ENCODE measurements around the gene ARHGEF28. TPM values are rescaled to one million over a fixed set of nuclear protein-coding genes. Genes with fewer than 3 reads are reported as not detected.

The ARHGEF28 gene
- total RNA-seq, 1 experiment from 2014 or later: 6.1 TPM

DNA sequence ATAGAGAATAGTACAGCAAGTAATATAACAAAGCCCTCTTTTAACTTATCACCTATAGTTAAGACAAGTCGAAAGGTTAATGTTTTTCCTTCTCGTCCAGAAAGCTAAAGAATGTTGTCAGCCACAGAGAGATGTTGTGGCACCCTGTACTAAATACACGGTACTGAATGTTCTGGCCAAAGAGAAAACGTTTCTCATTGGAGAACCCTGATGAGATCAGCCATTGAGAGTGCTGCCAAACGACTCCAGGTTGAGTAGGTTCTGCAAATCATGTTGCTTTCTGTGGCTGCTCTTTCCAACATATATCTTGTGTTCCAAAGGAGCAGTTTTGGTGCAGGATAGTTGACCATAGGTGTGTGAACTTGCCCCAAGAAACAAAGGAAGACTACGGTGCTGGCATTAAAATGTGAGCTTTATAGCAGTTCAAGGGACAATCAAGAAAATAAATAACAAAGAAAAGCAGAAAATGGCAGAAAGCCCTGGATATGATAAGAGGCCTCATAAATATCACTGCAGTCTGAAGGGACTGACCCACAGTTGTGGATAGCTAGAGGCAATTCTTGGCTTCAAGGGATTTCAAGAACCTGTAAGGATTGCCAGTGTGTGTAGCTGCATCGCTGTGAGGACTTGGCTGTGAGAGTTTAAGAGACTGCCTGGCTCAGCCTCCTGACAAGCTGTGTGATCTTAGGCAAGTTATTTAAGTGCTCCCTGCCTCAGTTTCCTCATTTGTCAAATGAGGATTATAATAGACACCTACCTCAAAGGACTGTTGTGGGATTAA, 102.7 kb downstream of the ARHGEF28 start:
- no peaks in the 10 kb centered on the region for H3K4me1 ChIP-seq (ENCODE audit: control insufficient read depth in 1 of 2, insufficient read depth in 2 of 2, low read length in 2 of 2)
- ATAC-seq (no peak), DNase-seq (ENCODE audit: low read depth, low spot score) (no peak)
- no peaks in the 10 kb centered on the region for H3K79me2 ChIP-seq (ENCODE audit: insufficient read depth, low read length)
- no peaks in the 10 kb centered on the region for H3K27me3 ChIP-seq (ENCODE audit: insufficient read depth, low read length)
- ChIA-PET POLR2A (no interaction called here), CTCF (no interaction called here), RAD21 (ENCODE audit: low non-redundant PET in 1 of 2, low total read pairs in 2 of 2, uncharacterized antibody in 2 of 2, unreplicated experiment in 2 of 2) (no interaction called here)
- H3K27ac ChIP-seq (ENCODE audit: low read depth, low read length): no peak overlapping the region
- H3K4me3 ChIP-seq (replicated peaks in 1 of 2; ENCODE audit: low read depth in 1 of 2, low read length in 2 of 2): no peak overlapping the region
- H3K4me2 ChIP-seq (ENCODE audit: low read length): no peak overlapping the region
- no peak for TF ChIP-seq YY1 (IDR thresholded peaks at IDR 0.05; ENCODE audit: extremely low read depth, insufficient replicate concordance, low read depth, low read length)
- H3K36me3 ChIP-seq (ENCODE audit: control insufficient read depth in 1 of 2, insufficient read depth in 2 of 2, low read length in 2 of 2): no peaks in the 10 kb centered on the region
- no TSS peak for BruUV-seq (replicated peaks)
- H3K9ac ChIP-seq (ENCODE audit: low read length): no peak overlapping the region
- H2AFZ ChIP-seq (ENCODE audit: low read depth, low read length, poor library complexity, severe bottlenecking): no peak overlapping the region
- no peaks in the 10 kb centered on the region for H3K9me3 ChIP-seq (ENCODE audit: control insufficient read depth in 1 of 2, insufficient read depth in 1 of 2, low read depth in 1 of 2, low read length in 2 of 2)
- H3K9me2 ChIP-seq (ENCODE audit: insufficient read depth): no peaks in the 10 kb centered on the region
- intact Hi-C loops (cut with micrococcal nuclease): no loop called here
- H4K20me1 ChIP-seq (ENCODE audit: insufficient read depth): no peaks in the 10 kb centered on the region

DNA sequence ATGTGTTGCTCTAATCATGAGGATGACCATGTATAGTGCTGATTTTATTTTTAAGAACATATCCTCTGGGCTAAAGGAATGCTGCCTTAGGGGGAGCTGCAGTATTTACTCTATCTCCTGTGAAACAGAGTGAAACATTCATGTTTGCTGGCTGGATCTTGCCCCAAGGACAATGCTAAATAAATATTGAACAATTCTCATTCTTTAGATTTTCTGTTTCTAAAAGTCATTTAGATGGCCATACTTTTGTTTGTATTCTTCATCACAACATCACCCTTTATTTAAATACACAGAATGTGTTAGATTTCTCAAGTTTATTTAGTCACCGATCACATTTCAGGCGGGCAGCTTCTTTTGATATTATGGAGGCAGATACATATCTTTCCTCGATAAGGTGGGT, 103.3 kb downstream of the ARHGEF28 start:
- Histone ChIP-seq H3K4me2 (ENCODE audit: low read length) (no peak overlapping the region), H4K20me1 (ENCODE audit: insufficient read depth) (no peaks in the 10 kb centered on the region), H3K9me2 (ENCODE audit: insufficient read depth) (no peaks in the 10 kb centered on the region), H3K9me3 (ENCODE audit: control insufficient read depth in 1 of 2, insufficient read depth in 1 of 2, low read depth in 1 of 2, low read length in 2 of 2) (no peaks in the 10 kb centered on the region), H3K4me1 (ENCODE audit: control insufficient read depth in 1 of 2, insufficient read depth in 2 of 2, low read length in 2 of 2) (no peaks in the 10 kb centered on the region), H3K79me2 (ENCODE audit: insufficient read depth, low read length) (no peaks in the 10 kb centered on the region), H3K27me3 (ENCODE audit: insufficient read depth, low read length) (no peaks in the 10 kb centered on the region), H2AFZ (ENCODE audit: low read depth, low read length, poor library complexity, severe bottlenecking) (no peak overlapping the region), H3K9ac (ENCODE audit: low read length) (no peak overlapping the region), H3K27ac (ENCODE audit: low read depth, low read length) (no peak overlapping the region), H3K36me3 (ENCODE audit: control insufficient read depth in 1 of 2, insufficient read depth in 2 of 2, low read length in 2 of 2) (no peaks in the 10 kb centered on the region), H3K4me3 (replicated peaks in 1 of 2; ENCODE audit: low read depth in 1 of 2, low read length in 2 of 2) (no peak overlapping the region)
- intact Hi-C loops (cut with micrococcal nuclease): no loop called here
- TF ChIP-seq ZNF274 (IDR thresholded peaks at IDR 0.05; ENCODE audit: low read depth, low read length): no peak
- RAD21 ChIA-PET (ENCODE audit: low non-redundant PET in 1 of 2, low total read pairs in 2 of 2, uncharacterized antibody in 2 of 2, unreplicated experiment in 2 of 2): no interaction called here
- CTCF ChIA-PET: no interaction called here
- DNase-seq (ENCODE audit: low read depth, low spot score) (no peak), ATAC-seq (no peak)
- no TSS peak for BruUV-seq (replicated peaks)
- POLR2A ChIA-PET: no interaction called here
